Measurements from ENCODE around the gene FGF18.

FGF18 gene

DNA sequence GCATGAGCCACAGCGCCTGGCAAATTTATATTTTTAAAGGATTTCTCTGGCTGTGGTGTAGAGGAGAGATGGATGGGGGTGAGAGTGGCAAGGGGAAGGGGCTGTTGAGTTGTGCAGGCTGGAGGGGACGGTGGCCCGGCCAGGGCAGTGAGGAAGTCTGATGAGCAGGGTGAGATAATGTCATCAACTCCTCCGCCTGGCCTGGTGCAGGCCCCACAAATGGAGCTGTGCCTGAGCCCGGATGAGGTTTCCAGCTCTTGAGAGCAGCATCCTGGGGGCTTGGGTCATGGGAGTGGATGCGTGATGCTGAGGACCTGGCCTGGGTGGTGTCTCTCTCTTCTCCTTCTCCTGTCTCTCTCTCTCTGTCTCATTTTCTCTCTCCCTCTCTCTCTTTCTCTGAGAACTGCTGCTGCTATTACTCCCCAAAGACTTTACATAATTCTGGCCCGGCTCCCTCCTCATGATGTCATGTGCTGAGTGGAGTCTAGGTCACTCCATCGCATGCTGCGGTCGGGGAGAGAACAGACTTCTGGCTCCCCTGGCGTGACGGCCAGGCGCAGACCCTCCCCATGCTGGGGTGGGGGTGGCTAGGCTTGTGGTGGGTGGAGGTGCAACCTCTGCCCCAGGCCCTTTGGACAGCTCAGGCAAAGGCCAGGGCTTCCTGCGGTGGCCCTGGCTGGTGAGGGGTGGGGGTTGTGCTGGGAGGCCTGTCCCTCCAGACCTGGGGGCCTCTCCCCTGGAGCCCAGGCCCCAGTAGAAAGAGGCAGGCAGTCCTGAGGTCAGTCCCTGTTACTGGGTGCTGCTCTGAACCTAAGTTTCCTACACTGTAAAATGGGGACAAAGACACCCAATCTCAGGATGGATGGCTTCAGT is 26.4 kb downstream of the FGF18 start:
- no peak for DNase-seq

- no peak for DNase-seq
Observed at GRCh38 chr5:171447226-171447625, 27.8 kb downstream of the FGF18 start.

DNA sequence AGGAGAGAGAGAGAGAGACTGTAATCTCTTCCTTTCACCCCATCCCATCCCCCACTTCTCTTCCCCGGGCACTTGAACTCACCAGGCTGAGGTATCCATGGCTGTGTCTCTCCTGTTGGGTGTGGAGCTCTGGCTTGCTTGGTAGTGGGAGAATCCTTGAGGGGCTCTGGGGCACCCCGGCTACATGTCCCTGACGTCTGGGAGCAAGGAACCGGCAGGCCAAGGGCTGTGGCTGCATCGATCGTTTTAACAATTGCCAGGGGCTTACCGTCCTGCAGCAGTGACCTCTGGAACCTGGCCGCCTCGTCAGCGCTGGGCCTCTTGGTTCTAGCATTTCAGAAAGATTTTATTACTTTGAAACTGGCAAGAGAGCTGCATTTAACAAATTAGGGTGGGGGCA is 30.0 kb downstream of the FGF18 start:
- no peak for DNase-seq

DNA sequence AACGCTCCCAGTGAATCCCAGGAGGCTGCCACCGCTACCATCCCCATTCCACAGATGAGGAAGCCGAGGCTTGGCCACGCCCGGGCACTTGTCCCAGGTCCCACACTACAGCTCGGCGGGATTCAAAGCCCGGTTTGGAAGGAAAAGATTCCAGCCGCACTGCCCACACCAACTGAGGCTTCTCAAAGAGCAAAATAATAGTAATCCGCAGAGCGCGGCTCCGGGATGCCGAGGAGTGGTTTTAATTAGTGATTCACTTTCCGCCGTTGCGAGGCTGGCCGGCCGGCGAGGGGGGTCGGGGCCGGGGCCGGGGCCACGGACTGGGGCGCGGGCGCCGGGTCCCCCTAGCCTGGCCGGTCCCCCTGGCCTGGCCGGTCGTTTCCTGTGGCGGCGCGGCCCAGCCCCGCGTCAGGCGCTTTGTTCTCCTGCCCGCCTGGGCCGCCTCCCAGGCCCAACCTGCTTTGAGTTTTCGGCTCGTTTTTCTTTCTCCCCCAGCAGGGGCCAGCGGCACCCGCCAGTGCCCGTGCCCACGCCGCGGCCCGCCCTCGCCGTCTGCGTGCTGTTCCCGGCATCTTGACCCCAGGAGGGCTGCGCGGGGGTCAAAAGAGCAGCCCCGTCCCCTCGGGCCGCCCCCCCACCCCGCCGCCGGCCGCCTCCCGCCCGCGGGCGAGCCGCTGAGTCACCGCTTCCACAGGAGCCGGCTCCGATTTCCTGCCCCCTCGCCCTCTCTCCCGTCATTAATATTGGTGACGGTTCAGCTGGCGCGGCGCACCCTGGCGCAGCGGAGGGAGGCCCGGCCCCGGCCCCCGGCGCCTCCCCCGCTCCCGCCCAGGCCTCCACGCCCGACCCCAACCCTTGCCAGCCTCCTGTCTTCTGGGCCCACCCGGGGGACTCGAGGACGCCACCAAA is 31.2 kb downstream of the FGF18 start:
- no peak for DNase-seq

GRCh38 chr5:171451421-171451820 is 32.0 kb downstream of the FGF18 start:
- DNase-seq: no peak

GRCh38 chr5:171453056-171453725 is 33.7 kb downstream of the FGF18 start:
- DNase-seq: no peak

DNA sequence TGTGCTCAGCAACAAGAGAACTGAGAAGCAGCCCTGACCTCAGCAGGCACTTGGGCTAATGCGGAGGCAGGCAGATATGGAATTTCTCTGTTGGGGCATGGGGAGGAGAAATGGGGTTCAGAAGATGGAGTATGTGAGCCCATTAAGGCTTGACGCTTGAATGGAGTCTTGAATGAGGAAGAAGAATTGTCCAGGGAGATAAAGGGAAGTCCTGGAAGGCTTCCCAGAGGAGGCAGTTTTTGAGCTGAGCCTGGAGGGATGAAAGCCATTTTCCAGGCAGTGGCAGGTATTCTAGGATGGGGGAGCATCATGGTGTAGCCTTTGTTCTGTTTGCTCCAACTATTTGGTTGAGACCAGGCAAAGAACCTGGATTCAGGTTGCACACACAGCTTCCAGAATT is 34.5 kb downstream of the FGF18 start:
- DNase-seq: no peak

DNA sequence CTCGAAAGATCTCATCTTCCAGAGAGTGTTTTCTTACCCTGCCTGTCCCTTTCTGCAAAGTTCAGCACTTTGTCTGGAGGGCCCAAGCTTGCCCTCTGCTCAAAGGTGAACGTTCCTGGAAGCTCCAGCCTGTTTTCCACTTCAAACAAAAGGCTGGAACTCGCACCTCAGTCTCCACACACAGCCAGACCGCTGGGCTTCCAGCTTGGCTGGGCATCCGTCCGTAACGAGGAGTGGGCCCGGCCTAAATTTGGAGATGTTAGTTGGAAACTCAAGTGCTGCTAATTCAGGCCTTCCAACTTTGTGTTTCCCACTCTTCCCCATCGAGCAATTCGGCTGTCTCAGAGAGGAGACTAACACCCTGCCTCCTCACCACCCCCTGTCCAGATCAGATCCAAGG is 35.1 kb downstream of the FGF18 start:
- DNase-seq: no peak

DNA sequence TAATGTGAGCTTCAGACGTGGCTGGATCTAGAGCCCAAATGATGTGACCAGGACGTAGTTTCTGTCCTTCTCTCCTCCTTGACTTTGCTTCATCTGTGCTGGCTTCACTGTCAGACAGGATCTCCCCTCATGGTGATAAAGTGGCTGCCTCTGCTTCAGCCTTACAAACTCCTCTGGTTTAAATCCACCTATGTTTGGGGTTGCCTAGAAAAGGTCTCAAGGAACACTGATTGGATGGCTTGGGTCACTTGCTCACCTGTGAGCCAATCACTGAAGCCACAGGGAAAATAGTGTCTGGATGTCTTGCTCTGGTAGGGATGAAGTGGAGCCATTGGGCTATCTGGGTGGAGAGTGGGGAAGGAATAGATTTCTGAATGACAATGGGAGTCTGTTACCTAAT is 36.1 kb downstream of the FGF18 start:
- DNase-seq: no peak

DNA sequence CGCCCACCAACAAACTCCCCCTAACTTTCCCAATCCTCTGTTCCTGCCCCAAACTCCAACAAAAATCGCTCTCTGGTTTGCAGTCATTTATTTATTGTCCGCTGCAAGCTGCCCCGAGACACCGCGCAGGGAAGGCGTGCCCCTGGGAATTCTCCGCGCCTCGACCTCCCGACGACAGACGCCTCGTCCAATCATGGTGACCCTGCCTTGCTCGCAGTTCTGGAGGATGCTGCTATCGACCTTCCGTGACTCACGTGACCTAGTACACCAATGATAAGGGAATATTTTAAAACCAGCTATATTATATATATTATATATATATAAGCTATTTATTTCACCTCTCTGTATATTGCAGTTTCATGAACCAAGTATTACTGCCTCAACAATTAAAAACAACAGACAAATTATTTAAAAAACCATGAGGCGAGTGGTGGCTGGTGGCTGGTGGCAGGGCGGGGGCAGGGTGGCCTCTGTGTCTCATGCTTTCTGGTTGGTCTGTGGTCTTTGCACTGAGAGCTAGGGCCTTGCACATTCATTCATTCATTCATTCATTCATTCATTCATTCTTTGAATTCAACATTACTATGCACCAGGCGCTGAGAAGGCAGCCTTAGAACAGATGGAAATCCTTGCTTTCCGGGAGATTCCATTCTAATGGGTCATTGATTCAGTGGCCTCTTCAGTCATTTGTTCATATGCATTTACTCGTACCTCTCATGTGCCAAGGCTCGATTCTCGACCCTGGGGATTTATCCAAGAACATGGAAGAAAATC is 37.9 kb downstream of the FGF18 start:
- DNase-seq: no peak

- DNase-seq: no peak
Observed at GRCh38 chr5:171459839-171460238, 40.4 kb downstream of the FGF18 start.

DNA sequence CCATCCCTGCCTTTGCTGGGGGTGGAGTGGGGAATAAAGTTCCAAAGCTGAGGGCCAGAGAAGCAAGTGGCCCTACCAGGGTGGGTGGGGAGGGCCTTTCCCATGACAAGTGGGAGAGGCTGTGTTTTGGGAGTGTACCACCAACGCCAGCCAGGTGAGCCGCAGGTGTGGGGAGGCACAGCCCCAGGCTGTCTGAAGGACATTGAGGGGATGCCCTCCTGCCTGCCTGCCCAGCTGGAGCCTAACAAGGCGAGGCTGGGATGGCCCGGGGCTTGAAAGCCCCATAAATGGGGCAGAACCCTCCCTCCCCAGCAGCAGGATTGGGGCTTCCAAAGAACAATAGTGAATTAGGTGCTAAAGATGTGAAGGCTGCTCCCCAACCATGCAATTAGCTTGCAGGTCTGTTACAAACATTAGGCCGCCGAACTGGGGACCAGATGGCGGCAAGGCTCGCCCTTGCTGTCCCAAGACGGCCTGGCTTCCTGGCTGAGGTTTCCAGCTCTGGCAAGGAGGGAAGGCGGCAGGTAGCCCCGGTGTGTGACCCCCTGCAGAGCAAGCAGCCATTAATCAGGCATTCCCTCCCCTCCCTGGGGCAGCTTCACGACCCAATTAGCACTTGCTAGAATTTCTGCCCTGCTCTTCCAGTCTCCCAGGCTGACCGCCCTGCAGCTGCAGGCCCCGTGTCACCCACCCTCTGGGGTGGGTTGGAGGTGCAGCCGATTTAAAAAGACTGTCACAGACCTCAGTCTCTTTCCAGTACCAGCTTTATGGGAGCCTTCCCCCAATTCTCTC is 42.9 kb downstream of the FGF18 start:
- no peak for DNase-seq

DNA sequence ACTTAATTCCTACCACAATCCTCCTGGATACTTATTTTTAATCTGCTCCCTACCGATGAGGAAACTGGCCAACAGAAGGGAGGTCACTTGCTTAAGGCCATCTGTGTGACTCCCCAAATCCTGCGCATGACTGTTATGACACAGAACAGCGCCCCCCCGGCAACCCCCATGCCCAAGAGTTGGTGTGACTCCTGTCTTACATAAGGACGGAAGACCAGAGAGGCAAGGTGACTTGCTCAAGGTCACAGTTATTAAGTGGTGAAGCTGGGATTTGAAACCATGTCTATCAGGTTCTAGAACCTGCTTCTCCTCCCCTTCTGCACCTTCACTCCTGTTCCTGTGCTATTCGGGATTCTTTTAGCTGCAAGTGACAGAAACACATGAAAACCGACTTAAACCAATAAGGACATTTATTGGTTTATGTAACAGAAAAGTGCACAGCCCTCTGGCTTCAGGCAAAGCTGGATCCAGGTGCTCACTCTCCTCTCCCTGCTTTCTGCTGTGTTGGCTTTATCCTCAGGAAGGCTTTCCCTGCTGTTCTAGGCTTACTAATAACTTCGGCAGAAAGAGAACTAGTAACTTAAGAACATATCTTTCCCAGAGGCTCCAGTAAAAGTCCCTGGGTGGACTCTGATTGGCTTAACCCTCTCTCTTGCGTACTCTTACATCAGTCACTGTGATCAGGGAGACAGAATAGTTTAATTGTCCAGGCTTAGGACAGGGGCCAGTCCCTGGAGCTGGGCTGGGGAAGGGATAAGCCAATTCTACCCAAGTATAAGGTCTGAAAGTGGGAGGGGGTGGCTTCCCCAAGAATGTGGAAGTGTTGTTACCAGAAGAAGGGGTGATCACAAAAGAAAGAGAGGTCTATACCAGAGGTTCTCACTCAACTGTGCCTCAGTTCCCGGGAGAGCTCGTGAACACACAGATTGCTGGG is 43.7 kb downstream of the FGF18 start:
- no peak for DNase-seq

GRCh38 chr5:171463862-171464229 is 44.4 kb downstream of the FGF18 start:
- no peak for DNase-seq

DNA sequence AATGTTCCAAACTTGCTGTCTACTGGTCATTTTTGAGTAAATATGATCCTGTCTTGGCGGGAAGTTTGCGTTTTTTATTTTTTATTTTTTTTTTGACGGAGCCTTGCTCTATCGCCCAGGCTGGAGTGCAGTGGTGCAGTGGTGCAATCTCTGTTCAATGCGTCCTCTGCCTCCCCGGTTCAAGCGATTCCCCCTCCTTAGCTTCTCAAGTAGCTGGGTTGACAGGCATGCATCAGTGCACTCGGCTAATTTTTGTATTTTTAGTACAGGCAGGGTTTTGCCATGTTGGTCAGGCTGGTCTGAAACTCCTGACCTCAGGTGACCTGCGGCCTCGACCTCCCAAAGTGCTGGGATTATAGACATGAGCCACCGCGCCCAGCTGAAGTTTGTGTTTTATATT is 45.4 kb downstream of the FGF18 start:
- DNase-seq: no peak

GRCh38 chr5:171467107-171467506 is 47.7 kb downstream of the FGF18 start:
- no peak for DNase-seq

GRCh38 chr5:171469326-171469725 is 49.9 kb downstream of the FGF18 start:
- no peak for DNase-seq

DNA sequence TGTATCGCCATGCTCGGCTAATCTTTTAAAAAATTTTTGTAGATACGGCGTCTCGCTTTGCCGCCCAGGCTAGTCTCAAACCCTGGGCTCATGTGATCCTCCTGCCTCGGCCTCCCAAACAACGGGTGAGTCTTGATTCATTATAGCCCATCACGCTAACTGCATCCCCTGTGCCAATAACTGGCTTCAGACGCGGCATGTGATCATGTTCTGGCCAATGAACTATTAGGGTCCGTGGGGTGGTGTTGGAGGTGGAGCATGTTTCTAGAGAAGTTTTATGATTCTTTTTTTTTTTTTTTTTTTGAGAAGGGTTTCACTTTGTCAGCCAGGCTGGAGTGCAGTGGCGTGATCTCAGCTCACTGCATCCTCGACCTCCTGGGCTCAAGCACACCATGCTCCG is 51.0 kb downstream of the FGF18 start:
- no peak for DNase-seq

DNA sequence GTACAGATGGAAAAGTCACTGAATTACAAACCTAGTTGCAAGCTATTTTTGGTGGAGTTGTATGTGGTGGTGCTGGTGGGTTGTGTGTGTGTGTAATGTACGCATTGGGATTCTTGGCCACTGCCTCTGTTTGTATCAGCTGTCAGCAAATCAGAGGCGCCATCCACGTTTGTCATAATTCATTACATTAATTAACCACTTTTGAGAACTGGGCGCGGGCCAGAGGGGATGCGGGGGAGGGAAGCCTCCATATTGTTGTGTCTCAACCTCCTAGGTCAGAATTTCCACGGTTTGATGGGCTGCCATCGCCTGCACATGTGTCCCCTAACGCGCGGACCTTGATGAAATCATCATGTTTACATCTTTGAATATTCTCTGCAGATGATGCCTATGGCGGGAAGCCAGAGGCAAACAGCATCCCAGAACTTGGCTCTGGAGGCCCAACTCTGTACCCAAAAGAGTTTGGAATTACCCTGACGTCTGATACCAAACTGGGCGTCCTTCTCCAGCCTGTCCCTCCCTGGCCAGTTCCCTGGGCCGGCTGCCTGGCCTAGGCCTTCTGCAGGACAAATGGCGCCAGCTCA is 54.9 kb downstream of the FGF18 start:
- DNase-seq: no peak

DNA sequence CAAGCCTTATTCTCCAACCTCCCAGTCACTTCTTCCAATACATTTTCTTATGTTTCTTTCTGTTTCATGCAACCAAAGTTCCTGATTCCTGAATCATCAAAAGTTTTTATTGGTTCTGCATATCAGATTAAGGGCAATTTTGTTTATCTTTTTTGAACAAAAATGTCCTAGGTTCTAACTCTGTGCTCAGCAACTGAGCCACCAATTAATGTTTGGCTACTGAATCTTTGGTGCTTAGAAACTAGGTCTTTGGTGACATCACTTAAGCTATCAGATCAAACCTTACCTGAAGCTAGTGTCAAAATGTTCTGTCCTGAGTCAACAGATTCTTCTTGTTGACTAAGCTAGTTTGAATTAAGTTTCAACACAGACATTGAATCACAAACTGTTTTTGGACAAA is 56.1 kb downstream of the FGF18 start:
- no peak for DNase-seq
